ENCODE results near the gene SLC9B1. TPM values are rescaled to one million over a fixed set of nuclear protein-coding genes. Genes with fewer than 3 reads are reported as not detected.
A peak's percentile ranks its signal among the peaks of the same experiment; 100 is the strongest.

Gene SLC9B1
- total and polyA plus RNA-seq, 2 of the 13 experiments (the other 11 are each of a cell fraction or from before 2014, with no cell fraction given), result 0.17 to 0.20 TPM

GRCh38 chr4:102869569-102870197 is 149.8 kb downstream of the SLC9B1 start:
- peak overlapping the region; percentile 84 for H3K4me2 ChIP-seq (ENCODE audit: low read depth, low read length)
- H2AFZ ChIP-seq (ENCODE audit: low read length), result peak overlapping the region; percentile 62
- no TSS peak for BruUV-seq (replicated peaks)
- no peaks in the 10 kb centered on the region for H4K20me1 ChIP-seq (ENCODE audit: insufficient read depth, low read length)
- POLR2A ChIA-PET, result interaction anchor here (0.6 to 3.9 kb wide), 22 partner anchors 9 to 427 kb away, joined by 3 to 121 read pairs (median 4); partner anchors contain the start of genes BDH2, NFKB1, SLC9B2 and UBE2D3
- ATAC-seq (no peak), DNase-seq (ENCODE audit: low spot score) (no peak), FAIRE-seq (no peak)
- in situ Hi-C loops (cut with HindIII; ENCODE audit: extremely low pct_ligation_motif_present, low pct_unique_long_range_greater_than_20kb) (loop anchor here (5.0 kb wide), 1 partner anchor 42 kb away; the partner anchor contains the start of gene UBE2D3), intact Hi-C loops (cut with micrococcal nuclease; ENCODE audit: unreplicated experiment) (loop anchor here (1.0 kb wide), 1 partner anchor 41 kb away; no protein-coding TSS in a partner anchor)
- peak overlapping the region; percentile 98 for H3K27ac ChIP-seq (ENCODE audit: extremely low read length, insufficient read depth, low read length)
- peaks cover 52% of the 10 kb centered on the region for H3K4me1 ChIP-seq (ENCODE audit: insufficient read depth, low read length)
- WGBS (ENCODE audit: low lambda C conversion rate), result under 1% methylated on average over 19 of the region's 19 CpGs
- peaks cover 81% of the 10 kb centered on the region for H3K79me2 ChIP-seq (ENCODE audit: insufficient read depth, low read length)
- H3K9ac ChIP-seq (ENCODE audit: insufficient read depth, low read depth, low read length), result peak overlapping the region; percentile 83
- CTCF ChIA-PET (ENCODE audit: low intra/inter-chr PET ratio, low total read pairs), result no interaction called here
- H3K27me3 ChIP-seq (ENCODE audit: control insufficient read depth in 1 of 2, insufficient read depth in 2 of 2, low read length in 2 of 2), result no peaks in the 10 kb centered on the region
- H3K36me3 ChIP-seq (replicated peaks in 1 of 2; ENCODE audit: control insufficient read depth in 1 of 2, insufficient read depth in 2 of 2, low read length in 2 of 2), result peaks cover 0 to 4% of the 10 kb centered on the region in 2 experiments; a peak in 1 of 5 replicates
- no peaks in the 10 kb centered on the region for H3K9me3 ChIP-seq (ENCODE audit: low read length)
- peak overlapping the region; percentile 56 to 76 (median 67) for H3K4me3 ChIP-seq (replicated peaks in 1 of 3; ENCODE audit: insufficient read depth in 1 of 3, low read depth in 2 of 3, low read length in 3 of 3)
- TF ChIP-seq CBFB (CRISPR knock-in tag; IDR thresholded peaks at IDR 0.05), result no peak
- 0 out of 2 replicates have a peak, but pooled peaks have one; percentile 3 for TF ChIP-seq REXO4 (CRISPR knock-in tag; IDR thresholded peaks at IDR 0.05; ENCODE audit: borderline replicate concordance)
- TF ChIP-seq MEIS1 (CRISPR knock-in tag; IDR thresholded peaks at IDR 0.05; ENCODE audit: borderline replicate concordance), result no peak
- TF ChIP-seq KMT2B (CRISPR knock-in tag; IDR thresholded peaks at IDR 0.05), result no peak
- no peak for TF ChIP-seq IRX3 (CRISPR knock-in tag; IDR thresholded peaks at IDR 0.05; ENCODE audit: borderline replicate concordance, low read depth)
- no peak for TF ChIP-seq CREM (IDR thresholded peaks at IDR 0.05)
- TF ChIP-seq CREM (CRISPR knock-in tag; IDR thresholded peaks at IDR 0.05), result no peak
- TF ChIP-seq NR1H2 (CRISPR knock-in tag; IDR thresholded peaks at IDR 0.05; ENCODE audit: borderline replicate concordance, low read depth), result no peak
- no peak for TF ChIP-seq HOMEZ (CRISPR knock-in tag; IDR thresholded peaks at IDR 0.05; ENCODE audit: low read depth)
- 0 out of 2 replicates have a peak, but pooled peaks have one; percentile 1 for TF ChIP-seq DNMT3B (CRISPR knock-in tag; conservative IDR thresholded peaks at IDR 0.05)
- no peak for TF ChIP-seq SRY (CRISPR knock-in tag; IDR thresholded peaks at IDR 0.05)
- no peak for TF ChIP-seq ZNF17 (CRISPR knock-in tag; IDR thresholded peaks at IDR 0.05)
- no peak for TF ChIP-seq ZNF160 (CRISPR knock-in tag; IDR thresholded peaks at IDR 0.05)
- TF ChIP-seq ZSCAN21 (CRISPR knock-in tag; IDR thresholded peaks at IDR 0.05; ENCODE audit: borderline replicate concordance), result no peak
- TF ChIP-seq NR2F1 (CRISPR knock-in tag; IDR thresholded peaks at IDR 0.05), result 0 out of 4 replicates have a peak, but pooled peaks of 1 of the 2 experiments have one; percentile 0
- TF ChIP-seq ZMYM3 (CRISPR knock-in tag; IDR thresholded peaks at IDR 0.05), result no peak
- peak; percentile 9; the same call in 1 of the 2 replicates for TF ChIP-seq HDAC1 (CRISPR knock-in tag; IDR thresholded peaks at IDR 0.05)
- no peak for TF ChIP-seq IRF1 (CRISPR knock-in tag; IDR thresholded peaks at IDR 0.05; ENCODE audit: low read depth)
- no peak for TF ChIP-seq TEF (CRISPR knock-in tag; IDR thresholded peaks at IDR 0.05)
- TF ChIP-seq CBX2 (IDR thresholded peaks at IDR 0.05; ENCODE audit: low read depth, low read length), result no peak
- no peak for TF ChIP-seq CBX2 (CRISPR knock-in tag; IDR thresholded peaks at IDR 0.05; ENCODE audit: low read depth)
- no peak for TF ChIP-seq MTA3 (CRISPR knock-in tag; IDR thresholded peaks at IDR 0.05)
- TF ChIP-seq NFKBIZ (CRISPR knock-in tag; IDR thresholded peaks at IDR 0.05), result no peak
